ENCODE data around the gene HACD3.
A peak's percentile ranks its signal among the peaks of the same experiment; 100 is the strongest.
"Not testable (repeated sequence)": the region's sequence is repeated elsewhere in the genome, so short reads cannot be mapped to it uniquely, and the experiment has no call there.

The HACD3 gene

DNA sequence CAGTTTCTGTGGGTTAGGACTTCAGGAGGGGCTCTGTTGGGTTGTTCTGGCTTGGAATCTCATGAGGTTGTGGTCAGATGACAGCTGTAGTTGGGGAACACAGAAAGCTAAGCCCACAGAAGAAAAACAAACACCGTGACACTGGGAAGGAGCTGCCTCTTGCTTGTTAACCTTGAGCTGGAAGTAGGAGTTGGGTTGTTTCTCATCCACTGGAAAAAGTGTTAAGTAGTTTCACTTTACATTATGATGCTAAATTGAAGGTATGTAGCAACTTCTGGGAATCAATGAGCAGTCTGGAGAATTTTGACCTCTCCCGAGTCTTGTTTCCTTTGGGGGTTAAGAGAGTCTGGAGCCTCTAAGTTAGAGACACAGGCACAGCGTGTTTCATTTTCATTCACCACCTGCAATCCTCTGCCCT, 20.4 kb downstream of the HACD3 start:
- DNase-seq = no peak

DNA sequence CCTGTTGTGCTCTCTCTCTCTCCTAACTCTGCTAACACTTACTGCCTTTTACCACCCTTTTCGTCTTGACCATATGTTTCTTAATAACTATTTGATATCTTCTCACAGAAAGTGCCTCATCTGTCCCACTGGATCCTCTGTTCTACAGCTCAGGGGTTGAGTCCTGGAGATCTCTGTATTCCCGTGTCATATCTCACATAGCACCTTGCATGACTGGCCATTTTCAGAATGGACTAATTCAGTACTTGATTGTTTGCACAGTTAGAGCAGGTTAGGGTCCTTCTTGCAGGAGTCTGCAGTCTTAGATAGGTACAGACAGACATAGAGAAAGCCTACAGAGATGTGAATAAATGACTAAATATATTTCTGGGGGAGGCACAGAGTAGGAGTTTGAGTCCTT, 20.9 kb downstream of the HACD3 start:
- DNase-seq = no peak

DNA sequence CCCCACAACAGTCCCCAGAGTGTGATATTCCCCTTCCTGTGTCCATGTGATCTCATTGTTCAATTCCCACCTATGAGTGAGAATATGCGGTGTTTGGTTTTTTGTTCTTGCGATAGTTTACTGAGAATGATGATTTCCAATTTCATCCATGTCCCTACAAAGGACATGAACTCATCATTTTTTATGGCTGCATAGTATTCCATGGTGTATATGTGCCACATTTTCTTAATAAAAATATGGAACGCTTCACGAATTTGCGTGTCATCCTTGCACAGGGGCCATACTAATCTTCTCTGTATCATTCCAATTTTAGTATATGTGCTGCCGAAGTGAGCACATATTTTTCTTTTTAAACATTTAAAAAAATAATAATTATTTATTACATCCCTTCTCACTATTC, 22.6 kb downstream of the HACD3 start:
- not testable (repeated sequence) for DNase-seq

DNA sequence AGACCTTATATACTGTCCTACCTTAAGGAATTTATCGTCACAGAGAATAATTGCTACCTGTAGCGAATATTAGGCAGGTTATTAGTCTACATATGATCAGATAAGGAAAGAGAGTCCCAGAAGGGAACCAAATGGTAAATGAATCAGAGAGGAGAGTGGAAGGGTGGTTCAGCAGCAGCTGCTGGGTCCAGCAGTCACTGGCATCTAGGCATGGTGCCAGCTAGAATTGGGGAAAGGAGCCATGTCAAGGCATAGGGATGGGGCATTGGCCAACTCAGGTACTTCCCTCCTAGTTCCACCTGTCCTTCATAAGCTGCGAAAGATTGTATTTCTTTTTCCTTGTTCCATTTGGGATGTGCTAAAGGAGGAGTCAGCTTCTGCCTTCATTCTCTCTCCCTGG, 23.4 kb downstream of the HACD3 start:
- no peak for DNase-seq

DNA sequence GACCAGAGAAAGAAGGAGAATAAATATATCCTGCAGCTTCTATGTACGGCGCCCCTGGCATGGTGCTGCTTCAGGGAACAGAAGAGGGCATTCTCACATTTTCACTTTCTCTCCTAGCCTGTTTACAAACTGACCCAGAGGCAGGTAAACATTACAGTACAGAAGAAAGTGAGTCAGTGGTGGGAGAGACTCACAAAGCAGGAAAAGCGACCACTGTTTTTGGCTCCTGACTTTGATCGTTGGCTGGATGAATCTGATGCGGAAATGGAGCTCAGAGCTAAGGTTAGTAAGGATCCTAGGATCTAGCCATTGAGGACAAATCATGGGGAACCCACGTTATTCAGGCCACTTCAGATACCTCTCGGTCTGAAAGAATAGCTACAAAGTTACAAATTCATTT, 26.4 kb downstream of the HACD3 start:
- no peak for DNase-seq

DNA sequence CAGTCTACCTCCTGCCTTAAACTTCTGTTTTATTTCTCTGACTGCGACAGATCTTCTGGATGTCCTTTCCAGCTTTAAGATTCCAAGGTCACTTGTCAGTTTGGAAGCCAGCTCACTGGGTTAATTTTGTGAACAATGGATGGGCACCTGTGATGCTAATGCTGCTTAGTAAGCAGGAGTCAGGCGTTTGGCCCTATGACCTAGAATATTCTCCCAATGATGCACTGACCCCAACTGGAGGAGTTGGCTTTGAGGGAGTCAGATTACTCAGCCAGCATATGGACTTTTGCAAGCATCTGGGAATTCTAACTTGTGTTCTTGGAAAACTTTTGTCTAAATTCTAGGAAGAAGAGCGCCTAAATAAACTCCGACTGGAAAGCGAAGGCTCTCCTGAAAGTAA, 28.1 kb downstream of the HACD3 start:
- DNase-seq = no peak

DNA sequence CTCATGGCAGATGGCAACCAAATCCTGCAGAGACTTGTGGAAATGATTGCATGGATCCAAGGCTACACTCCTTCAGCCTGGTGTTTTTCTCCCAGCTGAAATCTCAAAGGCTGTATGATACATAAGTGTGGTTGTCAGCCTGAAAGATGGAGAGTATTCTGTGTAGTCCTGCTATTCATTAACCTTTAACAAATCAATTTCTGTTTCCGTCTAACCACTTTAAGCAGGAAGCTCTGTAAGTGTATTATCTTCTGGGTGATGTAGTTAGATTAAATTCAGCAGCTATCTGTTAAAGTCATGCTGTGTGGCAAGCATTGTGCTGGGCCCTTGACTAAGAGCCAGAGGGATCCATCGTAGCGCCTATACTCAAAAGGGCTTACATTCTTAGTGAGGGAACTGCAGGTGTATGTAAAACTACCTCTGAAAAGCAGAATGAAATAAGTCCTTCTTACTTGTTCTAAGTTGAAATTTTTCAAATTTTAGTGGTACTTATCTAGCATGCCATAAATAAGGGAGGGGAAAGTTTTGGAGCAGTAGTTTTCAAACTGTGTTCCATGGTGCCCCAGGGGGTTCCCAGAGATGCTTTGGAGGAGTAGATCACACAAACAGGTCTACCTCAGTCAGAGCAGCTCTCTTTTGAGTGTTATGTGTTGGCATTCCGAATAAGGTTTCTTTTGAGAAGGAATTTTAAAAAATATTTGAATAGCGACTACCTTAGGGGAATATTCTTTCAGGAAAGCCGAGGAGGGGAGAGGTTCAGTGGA, 28.9 kb downstream of the HACD3 start:
- no peak for DNase-seq

DNA sequence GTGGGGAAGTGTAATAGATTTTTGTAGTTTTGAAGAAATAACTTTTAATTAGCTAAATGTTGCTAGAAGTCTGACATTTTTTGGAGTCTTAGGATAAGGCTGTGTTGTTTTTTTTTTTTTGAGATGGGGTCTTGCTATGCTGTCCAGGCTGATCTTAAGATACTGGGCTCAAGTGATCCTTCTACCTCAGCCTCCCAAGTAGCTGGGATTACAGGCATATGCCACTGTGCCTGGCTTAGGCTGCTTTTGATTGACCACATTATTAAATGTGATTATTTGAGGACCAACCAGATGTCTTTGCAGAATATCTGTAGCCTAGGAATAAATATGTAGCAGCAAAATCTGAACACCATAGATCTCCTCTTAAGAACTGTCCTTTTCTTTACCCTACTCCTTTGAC, 29.7 kb downstream of the HACD3 start:
- DNase-seq = no peak

DNA sequence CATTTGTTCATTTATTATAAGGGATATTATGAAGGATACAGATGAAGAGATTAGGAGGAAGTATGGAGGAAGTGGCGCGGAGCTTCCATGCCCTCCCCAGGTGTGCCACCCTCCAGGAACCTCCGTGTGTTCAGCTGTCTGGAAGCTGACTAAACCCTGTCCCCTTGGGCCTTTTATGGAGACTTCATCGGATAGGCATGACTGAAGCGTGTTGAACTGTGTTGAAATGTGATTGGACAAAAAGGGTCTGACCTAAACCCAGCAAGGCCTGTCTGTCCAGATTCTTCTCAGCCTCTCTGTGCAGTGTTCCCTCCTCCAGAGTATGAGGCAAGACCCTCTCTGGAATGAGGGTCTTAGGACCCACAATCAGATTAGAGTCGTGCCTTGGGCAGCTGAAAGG, 31.7 kb downstream of the HACD3 start:
- no peak for DNase-seq

DNA sequence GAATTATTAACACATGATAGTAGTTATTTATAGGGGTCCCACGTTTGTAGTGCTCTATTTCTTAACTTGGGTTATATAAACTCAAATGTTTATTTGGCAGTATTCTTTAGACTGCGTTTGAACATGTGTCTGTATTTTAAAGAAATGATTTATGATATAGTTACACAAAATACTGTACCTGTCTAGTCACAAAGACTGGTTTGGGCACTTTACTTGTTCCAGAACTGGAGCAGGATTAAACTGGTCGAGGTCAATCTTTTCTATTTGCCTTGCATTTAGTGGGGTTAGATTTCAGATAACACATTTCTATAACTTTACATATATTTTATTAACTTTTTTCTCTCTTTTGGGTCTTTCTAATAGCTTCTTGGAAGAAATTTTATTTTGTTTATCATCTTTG, 39.5 kb downstream of the HACD3 start:
- no peak for DNase-seq

DNA sequence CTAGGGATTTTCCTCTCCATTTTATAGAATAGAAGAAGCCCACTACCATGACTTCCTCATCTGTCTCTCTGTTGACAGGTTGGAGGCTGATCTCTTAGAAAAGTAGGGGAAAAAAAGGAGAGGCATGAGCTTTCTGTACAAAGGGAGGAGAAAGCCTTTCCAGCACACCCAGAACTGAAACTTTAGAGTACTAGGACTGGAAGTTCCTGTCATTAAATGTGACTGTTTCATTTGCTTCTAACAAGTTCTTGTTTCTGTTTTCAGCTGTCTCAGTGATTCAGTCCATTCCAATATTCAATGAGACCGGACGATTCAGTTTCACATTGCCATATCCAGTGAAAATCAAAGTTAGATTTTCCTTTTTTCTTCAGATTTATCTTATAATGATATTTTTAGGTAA, 41.7 kb downstream of the HACD3 start:
- DNase-seq = no peak

DNA sequence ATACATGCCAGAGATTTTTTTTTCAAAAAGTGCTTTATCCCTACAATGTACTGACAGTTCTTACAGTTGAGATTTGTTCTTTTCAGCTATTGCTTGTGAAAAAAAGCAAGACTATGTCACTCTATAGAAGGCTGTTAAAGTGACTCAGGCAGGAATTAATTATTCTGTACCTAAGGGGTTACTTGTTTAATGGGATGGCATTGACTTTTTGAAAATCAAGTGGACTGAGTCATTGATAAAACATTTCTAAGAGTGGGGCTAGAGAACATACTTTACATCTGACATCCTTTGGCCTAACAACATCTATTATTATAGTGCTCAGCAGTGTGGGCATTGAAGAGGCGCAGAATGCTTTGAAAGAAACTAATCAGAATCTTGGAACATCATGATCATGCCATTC, 46.4 kb downstream of the HACD3 start:
- no peak for DNase-seq

DNA sequence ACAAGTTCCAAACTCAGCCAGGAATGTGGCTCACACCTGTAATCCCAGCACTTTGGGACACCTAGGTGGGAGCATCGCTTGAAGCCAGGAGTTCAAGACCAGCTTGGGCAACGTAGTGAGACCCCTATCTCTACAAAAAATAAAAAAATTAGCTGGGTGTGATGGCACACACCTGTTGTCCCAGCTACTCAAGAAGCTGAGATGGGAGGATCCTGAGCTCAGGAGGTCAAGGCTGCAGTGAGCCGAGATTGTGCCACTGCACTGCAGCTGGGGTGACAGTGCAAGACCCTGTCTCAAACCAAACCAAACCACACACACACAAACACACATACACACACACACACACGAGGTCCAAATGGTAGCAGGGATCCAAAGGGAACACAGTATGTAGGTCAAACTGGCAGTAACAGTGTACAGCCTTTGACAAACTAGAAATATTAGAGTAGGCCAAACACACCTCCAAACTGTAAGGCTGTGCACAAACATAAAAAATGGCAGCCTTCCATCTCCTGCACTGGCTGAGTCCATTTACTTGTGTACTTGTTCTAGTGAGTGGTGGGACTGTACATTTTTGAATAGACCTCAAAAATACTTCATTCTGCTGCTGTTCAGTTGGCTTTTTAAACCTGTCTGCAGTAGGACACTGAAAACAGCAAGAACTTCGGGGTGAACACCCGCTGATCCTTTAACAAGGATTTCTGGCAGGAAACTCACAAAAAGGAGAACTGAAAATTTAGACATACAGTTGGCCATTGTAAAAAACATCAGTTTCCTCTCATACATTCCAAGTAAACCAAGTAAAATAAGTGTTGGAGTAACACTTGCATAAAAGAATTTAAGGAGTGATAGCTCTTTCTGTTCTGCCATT, 47.1 kb downstream of the HACD3 start:
- DNase-seq = no peak

DNA sequence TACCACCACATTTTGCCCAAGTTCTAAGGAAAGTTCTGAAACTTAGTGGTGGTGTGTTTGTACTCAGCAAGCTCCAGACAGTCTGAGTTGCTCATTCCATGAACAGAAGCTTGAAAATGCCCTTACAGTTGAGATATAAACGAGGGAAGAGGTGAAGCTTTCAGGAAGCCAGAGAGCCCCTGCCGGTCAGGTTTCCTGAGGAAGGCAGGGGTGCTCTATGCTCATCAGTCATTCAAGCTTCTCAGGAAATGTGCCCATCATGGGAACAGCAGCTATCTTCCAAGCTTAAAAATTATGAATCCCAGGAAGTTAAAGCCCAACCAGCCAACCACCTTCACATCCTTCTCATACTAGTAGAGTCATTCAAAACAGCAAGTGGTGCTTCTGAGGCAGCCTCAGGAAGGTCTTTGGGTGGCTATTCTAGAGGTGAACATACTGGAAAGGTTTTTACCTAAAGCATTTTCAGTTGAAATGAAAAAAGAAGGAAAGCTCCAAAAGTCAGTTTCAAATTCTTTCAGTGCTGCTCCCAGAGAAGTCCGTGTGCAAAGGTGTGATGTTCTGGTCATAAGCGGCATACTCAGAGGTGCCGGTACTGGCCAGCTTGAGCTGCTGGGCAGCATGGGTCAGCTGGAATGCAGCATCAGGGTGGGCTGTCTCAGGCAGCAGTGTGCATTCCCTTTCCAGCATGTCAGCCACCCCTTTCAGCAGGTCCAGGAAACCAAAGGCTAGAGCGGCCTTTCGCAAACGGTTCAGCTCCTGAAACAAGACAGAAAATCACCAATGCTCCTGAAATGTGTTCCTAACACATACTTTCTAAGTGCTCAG, 48.9 kb downstream of the HACD3 start:
- no peak for DNase-seq

DNA sequence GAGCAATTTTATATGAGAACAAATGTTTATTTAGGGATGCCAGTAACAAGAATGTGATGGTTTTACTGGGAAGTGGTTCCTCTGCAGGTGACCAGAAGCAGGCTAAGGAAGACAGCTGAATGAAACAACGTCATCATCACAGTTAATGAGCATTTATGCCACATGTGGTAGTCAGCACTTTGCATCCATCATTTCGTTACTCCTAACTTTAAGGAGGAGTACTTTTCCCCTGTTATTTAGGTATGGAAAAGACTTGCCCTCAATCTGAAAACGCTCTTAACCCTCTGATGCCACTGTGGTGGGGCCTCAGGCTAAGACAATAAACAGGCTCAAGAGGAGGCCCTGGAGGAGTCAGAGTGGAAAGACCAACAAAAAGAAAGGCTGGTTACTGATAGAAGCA, 49.5 kb downstream of the HACD3 start:
- no peak for DNase-seq

DNA sequence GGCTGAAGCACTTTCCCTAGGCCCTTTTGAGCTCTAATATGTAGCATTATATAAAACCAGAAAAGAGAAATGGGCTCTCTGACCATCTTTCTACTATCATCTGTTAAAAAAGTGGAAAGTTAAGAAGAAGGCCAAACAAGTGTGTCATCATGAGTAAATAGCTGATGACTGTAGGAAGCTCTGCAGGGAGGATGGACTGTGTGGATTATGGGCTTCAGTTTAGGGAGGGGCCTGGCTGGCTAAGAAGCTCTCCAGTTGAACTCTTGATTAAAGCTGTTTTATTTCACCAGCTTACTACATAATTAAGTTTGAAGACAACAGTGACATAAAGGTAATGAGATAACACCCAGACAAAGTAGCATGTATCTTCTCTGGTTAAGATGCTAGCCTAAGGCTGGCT, 50.0 kb downstream of the HACD3 start:
- no peak for DNase-seq

DNA sequence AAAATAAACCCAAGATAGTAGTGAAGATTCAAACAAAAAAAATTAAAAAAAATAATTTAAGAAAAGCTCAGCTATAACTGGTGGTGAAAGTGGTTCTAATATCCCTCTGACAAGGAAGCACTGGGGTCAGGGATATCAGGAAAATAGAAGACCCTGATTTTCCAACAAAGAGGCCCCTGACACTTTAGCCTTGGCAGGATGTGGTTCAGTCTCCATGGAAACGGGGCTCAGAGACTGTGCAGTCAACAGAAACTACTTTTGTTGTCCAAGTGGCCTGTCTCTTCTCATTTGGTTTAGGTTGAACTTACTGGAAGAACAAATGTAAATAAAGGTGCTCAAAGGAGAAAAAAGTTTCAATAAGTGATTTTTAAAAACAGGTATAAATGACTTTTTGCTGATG, 53.4 kb downstream of the HACD3 start:
- peak; percentile 8 for DNase-seq

DNA sequence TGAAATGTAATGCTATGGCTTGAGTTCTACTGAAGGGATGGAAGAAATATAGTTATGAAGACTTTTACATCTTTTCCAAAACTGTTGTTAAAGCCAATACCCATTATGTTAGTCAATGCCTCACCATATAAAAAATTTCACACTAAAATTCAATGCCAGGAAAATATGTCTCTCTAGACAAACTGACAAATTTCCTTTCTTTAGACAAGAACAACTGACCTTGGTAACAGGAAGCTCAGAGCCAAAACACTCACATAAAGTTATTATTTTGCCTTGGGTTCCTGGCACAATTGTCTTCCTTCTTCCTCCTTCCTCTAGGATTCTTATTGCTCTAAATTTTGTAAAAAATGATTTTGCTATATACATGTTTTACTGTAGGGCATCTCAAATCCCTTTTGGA, 54.0 kb downstream of the HACD3 start:
- no peak for DNase-seq

DNA sequence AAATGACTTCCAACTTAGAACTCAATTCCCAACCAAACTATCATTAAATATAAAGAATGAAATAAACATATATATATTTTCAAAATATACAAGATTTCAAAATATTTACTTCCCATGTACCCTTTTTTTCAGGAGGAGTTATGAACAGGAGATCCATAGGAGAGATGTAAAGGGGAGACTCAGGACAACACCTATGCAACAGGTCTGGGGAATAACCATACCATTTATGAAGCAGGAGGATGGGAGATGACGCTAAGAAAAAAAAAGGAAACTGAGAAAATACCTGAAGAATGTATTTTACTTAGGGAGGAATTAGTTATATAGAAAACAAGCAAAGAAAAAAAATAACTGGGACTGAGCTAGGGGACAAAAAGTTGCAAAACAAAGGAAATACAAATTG, 56.8 kb downstream of the HACD3 start:
- DNase-seq = no peak

DNA sequence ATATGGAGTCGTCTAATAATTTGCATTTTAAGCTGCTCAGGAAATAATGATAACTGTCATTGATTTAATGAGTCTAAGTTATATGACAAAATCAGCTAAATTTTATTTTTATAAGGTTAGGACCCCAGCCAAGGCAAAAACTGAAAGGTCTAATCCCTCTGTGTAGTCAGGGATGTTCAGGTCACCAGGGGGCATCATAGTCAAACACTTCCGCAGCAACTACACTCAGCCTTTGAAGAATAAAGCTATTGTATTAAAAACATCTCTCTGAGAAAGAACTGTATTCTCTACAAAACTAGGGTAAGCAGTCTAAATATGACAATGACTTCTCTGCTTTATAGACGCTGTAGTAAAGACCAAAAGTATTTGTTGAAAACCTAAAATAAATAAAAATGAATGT, 65.7 kb downstream of the HACD3 start:
- DNase-seq = peak; percentile 30

DNA sequence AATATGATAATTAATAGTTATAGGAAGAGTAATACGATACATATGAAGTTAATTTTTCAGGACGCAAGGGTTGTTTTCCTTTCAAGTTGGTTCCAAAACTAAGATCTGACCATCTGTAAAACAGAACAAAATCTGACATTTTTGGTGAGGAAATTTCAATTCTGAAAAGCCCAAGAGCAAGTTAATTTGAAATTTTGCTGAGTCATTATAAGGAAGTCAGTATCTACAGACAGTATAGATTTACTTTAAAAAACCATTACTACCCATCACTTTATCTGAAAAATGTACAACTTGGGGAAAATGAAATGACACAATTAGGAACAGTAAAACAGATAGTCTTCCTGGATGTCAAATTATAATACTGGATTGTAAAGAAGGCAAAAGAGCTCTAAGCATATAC, 68.2 kb downstream of the HACD3 start:
- DNase-seq = no peak

DNA sequence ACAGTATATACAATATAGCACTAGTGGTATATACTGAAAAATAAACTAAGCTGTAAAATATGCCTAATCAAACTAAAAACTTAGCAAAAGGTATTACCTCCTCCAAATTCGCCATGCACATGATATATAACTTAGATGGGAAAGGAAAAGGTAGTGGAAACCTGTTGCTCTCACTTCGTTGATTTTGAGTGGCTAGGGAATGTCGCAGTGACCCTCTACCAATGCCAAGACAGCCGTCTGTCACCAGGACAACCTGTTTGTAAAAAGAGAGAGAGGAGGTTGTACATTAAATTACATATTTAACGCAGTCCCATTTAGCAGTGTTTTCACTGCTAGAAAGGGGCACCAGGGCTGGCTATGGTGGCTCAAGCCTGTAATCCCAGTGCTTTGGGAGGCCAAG, 69.4 kb downstream of the HACD3 start:
- no peak for DNase-seq

DNA sequence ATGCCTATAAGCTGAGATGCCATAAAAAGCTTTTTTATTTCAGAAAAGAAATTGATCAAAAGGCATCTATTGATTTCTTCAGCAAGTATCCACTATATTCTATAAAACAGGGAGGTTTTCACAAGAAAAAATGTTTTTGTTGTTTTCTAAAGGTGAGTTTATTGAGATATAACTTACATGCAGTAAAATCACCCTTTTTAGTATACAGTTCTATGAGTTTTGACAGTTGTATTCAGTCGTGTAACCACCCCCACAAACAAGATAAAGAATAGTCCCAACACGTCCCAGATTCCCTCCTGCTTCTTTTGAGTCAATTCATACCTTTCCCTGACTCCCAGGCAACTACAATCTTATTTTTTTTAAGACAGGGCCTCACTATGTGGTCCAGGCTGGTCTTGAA, 72.9 kb downstream of the HACD3 start:
- no peak for DNase-seq

DNA sequence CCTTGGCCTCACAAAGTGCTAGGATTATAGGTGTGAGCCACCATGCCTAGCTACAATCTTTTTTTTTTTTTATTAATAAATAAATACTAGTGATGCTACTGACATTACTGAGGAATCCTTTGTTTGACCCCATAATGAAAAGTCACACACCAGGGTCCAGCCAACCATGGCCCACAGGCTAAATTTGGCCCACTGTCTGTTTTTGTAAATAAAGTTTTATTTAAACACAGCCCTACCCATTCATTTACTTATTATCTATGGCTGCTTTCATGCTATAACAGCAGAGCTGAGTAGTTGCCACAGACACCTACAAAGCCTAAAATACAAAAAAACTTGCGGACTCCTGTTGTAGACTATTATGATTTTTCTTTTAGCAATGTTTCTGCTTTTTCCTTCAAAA, 73.3 kb downstream of the HACD3 start:
- no peak for DNase-seq

All from NCI-H69 (cell line).